ENCODE measurements around the gene PPM1H.

The PPM1H gene

GRCh38 chr12:62928632-62929031, 6.3 kb downstream of the PPM1H start:
- FAIRE-seq (no peak), DNase-seq (ENCODE audit: insufficient read length, low spot score) (no peak)
- TF ChIP-seq POLR2A (IDR thresholded peaks at IDR 0.05; ENCODE audit: low read depth, low read length): no peak

GRCh38 chr12:62925680-62926079, 9.3 kb downstream of the PPM1H start:
- FAIRE-seq (no peak), DNase-seq (ENCODE audit: insufficient read length, low spot score) (no peak)
- TF ChIP-seq POLR2A (IDR thresholded peaks at IDR 0.05; ENCODE audit: low read depth, low read length): no peak

- FAIRE-seq (no peak), DNase-seq (ENCODE audit: insufficient read length, low spot score) (no peak)
- TF ChIP-seq POLR2A (IDR thresholded peaks at IDR 0.05; ENCODE audit: low read depth, low read length): no peak
Measured at GRCh38 chr12:62924084-62924483, 10.9 kb downstream of the PPM1H start.

DNA sequence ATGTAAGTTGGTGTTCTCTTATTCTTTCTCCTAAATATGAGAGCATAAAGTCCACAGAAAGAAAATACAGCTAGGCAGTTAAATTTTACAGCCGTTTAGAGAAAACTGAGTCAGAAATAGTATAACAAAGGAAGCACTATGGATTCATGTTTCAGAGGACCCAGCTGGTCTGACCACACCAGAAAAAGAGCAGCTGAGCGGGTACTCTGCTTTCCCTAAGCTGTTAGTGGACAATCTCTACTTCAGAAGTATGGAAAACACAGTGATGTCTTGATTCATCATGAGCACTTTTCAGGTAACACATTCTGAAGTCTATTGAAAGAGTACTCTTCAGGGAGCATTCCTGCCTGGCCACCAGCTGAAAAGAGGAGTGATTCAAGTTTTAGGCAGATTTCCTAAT, 12.4 kb downstream of the PPM1H start:
- no peak for DNase-seq (ENCODE audit: insufficient read length, low spot score)

DNA sequence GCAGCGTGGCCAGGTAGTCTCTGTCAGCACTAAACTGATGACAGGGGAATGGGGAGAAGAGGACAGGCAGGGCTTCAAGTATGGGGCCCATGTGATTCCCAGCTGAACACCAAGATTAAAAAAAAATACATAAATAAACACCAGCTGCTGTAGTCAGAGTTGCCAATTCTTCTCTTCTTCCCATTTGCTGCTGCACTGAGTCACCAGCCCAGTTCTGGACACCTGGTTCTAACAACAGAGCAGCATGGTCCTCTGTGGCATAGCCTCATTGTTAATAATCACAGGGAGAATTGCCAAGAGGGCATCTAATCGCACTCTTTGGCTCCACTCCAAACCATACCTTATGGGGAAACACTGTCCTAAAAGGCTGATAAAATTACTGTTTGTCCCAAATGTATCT, 15.1 kb downstream of the PPM1H start:
- DNase-seq (ENCODE audit: insufficient read length, low spot score) (no peak), FAIRE-seq (peak; percentile 83)
- TF ChIP-seq POLR2A (IDR thresholded peaks at IDR 0.05; ENCODE audit: low read depth, low read length): no peak

More for the DNA sequence above, 12.4 kb downstream of the PPM1H start:
- FAIRE-seq: peak; percentile 60
- no peak for TF ChIP-seq POLR2A (IDR thresholded peaks at IDR 0.05; ENCODE audit: low read depth, low read length)

DNA sequence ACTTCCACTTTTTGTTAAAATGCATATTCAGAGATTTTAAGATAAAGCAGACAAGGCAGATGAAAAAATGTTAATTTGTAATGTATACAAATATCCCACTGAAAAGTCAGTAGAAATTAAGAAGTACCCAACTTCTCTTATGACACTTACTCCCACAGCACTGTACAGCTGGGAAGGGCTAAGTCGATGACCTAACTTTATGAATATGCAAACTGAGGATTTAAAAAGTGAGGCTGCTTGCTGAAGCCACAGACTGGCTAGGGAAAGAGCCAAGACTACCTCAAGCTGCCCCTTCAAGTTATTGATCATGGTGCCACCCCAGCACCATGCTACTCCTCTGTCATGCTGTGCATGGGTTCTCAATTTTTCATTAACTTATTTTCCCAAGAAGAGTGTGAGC, 17.0 kb downstream of the PPM1H start:
- FAIRE-seq: peak; percentile 53

DNA sequence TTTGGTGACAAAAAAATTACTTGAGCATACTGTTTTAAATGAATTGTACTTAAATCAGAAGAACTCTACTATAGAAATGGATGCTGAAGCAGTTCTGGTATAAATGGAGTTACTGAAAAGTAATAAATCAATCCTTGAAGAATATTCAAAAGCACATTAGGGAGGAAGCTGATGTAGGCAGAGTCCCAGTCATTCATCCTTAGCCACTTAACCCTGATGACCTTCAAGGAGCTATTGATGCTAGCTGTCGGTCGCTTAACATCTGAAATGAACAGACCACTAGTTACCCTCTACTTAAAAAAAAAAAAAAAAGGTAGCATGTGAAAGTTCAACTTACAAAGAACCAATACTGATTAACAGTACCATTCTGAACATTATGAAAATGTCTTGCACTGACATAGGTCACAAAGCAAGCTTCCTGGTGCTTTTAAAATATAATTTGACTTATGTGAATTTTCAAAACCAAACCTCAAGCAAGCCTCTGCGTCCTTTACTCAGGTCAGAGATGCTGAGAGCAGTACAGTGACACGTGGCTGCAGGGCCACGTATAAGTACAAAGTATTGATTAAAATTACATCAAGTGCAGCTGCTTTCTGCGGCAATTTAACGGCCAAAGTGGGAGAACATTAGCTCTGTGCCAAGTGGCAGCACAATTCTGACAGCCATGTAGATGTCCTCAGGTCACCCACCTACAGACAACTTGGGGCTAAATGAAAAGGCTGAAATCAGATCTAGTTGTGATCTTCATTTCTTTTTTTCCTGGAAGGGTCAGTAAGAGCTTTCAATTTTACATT, 18.1 kb downstream of the PPM1H start:
- DNase-seq (ENCODE audit: insufficient read length, low spot score) (no peak), FAIRE-seq (no peak)
- no peak for TF ChIP-seq POLR2A (IDR thresholded peaks at IDR 0.05; ENCODE audit: low read depth, low read length)

More for the DNA sequence above, 17.0 kb downstream of the PPM1H start:
- TF ChIP-seq POLR2A (IDR thresholded peaks at IDR 0.05; ENCODE audit: low read depth, low read length): no peak
- DNase-seq (ENCODE audit: insufficient read length, low spot score): no peak

DNA sequence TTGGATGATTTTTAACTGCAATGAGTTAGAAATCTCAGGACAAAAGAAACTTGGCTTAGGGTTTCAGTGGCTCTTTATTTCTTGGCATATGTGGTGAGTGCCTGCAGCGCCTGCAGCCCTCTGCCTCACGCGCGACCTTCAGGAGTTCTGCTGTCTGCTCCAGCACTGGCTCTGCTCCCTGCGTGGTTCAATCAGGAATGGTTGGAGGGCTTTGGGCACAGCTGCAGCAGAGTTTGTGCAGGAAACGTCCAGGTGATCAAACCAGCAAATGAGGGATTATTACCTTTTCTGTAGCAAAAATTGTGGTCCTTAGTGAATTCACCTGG, 19.8 kb downstream of the PPM1H start:
- no peak for DNase-seq (ENCODE audit: insufficient read length, low spot score)
- TF ChIP-seq POLR2A (IDR thresholded peaks at IDR 0.05; ENCODE audit: low read depth, low read length): no peak
- FAIRE-seq: no peak

GRCh38 chr12:62914443-62915203, 20.3 kb downstream of the PPM1H start:
- FAIRE-seq (no peak), DNase-seq (ENCODE audit: insufficient read length, low spot score) (no peak)
- TF ChIP-seq POLR2A (IDR thresholded peaks at IDR 0.05; ENCODE audit: low read depth, low read length): no peak

- DNase-seq (ENCODE audit: insufficient read length, low spot score): no peak
- FAIRE-seq: no peak
- no peak for TF ChIP-seq POLR2A (IDR thresholded peaks at IDR 0.05; ENCODE audit: low read depth, low read length)
Measured at GRCh38 chr12:62913380-62913779, 21.6 kb downstream of the PPM1H start.

- DNase-seq (ENCODE audit: insufficient read length, low spot score): no peak
- TF ChIP-seq POLR2A (IDR thresholded peaks at IDR 0.05; ENCODE audit: low read depth, low read length): no peak
- no peak for FAIRE-seq
Measured at GRCh38 chr12:62912644-62913043, 22.3 kb downstream of the PPM1H start.

GRCh38 chr12:62911286-62911685, 23.7 kb downstream of the PPM1H start:
- no peak for FAIRE-seq
- no peak for TF ChIP-seq POLR2A (IDR thresholded peaks at IDR 0.05; ENCODE audit: low read depth, low read length)

DNA sequence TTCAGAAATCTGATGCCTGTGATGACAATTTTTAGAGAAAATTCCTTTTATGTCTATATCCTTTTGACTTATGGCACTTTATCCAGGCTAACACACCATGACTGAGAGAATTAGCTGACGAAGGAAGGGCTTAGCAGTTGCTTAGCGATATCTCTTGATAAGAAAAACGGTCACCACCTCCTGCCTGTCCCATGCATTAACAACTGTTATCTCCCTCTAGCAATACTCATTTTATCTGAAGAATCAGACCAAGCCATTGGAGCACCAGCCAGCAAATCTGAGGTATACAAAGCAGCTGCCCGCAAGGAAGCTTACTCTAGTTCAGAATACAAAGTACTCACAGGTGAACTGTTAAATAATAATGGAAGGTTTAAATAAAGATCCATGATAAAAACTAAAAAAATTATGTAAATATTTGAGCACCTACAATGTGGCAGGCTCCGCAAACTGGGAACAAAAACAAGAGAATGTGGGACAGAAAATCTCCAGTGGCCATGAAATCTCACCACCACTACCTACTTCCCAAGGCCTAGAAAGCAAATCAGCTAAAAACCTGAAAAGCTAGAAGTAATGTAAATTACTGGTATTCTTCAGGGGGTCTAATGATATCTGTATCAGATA, 24.3 kb downstream of the PPM1H start:
- TF ChIP-seq POLR2A (IDR thresholded peaks at IDR 0.05; ENCODE audit: low read depth, low read length): no peak
- no peak for FAIRE-seq
- no peak for DNase-seq (ENCODE audit: insufficient read length, low spot score)

More at GRCh38 chr12:62911286-62911685, 23.7 kb downstream of the PPM1H start:
- no peak for DNase-seq (ENCODE audit: insufficient read length, low spot score)

DNA sequence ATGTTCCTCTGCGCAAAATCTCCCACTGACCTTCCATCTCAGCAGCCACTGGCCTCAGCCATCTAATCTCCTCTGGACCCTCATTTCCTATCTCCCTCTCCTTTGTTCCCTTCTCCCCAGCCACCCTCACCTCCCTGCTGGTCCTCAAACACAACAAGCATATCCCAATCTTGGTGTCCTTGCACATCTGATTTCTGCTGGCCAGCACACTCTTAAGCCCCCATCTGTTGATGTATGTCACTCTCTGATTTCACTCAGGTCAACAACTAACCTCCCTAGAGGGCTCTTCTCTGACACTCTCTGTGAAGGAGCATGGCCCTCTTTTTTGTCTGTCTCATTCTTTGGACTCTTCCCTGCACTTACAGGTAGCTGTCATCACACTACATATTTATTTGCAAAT, 25.6 kb downstream of the PPM1H start:
- no peak for TF ChIP-seq POLR2A (IDR thresholded peaks at IDR 0.05; ENCODE audit: low read depth, low read length)
- no peak for FAIRE-seq

More for the DNA sequence above, 25.6 kb downstream of the PPM1H start:
- no peak for DNase-seq (ENCODE audit: insufficient read length, low spot score)
